K562 (cell line): Measurements from ENCODE around the gene DUSP5. TPM values are rescaled to one million over a fixed set of nuclear protein-coding genes. Genes with fewer than 3 reads are reported as not detected.

Source experiments
- ATAC-seq: fragments of 200-7000 bp; cut with Tn5 transposase; 3 replicates; pipeline ENCODE4 v1.9.1; 2020; ENCODE audit warnings: moderate library complexity
- BruUV-seq: library from RNA; stranded (reverse); fragments of 400-500 nt; replicated peaks from 2 replicates; lab custom pipeline; 2021; lab: Mats Ljungman, UMichigan
- CTCF ChIA-PET: fragments of 300-600 bp; formaldehyde crosslinking; extraction: SDS; loops from one replicate; lab custom pipeline; 2021; ENCODE audit warnings: low intra/inter-chr PET ratio; lab: Yijun Ruan, JAX
- POLR2A ChIA-PET: fragments of 300-600, 350-650 bp; sonication (Branson Sonifier 250); formaldehyde crosslinking; extraction: SDS; loops from one replicate; lab custom pipeline; 2021; ENCODE audit warnings: antibody characterized with exemption, inconsistent platforms; lab: Yijun Ruan, JAX
- DNase-seq, 4 experiments: peaks; one replicate each; pipeline versions ENCODE4 v3.0.0 to v3.0.0-alpha.2; 2011 to 2018; ENCODE audit warnings: low spot score in 3 of 4, mixed read lengths in 3 of 4; ENCODE audit errors: extremely low read depth in 1 of 4
- FAIRE-seq: peaks from 2 replicates; lab custom pipeline; 2011; peaks lifted over from hg19 to GRCh38; lab: Jason Lieb, UNC
- H2AFZ ChIP-seq: 2 replicates; pipeline ENCODE4 v1.6.0; 2011; ENCODE audit warnings: low read depth, low read length, control low read depth, inconsistent platforms
- H3K27ac ChIP-seq: fragments of 200-600 bp; 3 replicates; pipeline ENCODE4 v1.8.0; 2011; ENCODE audit warnings: low read depth, mild to moderate bottlenecking, control low read depth, inconsistent platforms, low read length, moderate library complexity, mixed read lengths; ENCODE audit errors: extremely low read depth
- H3K27me3 ChIP-seq, 2 experiments: fragments of 300-600 bp in 1 of 2; 2 replicates in 1 of 2; 3 replicates in 1 of 2; pipeline versions ENCODE4 v1.6.0 to v1.8.0; 2011; ENCODE audit warnings: inconsistent platforms in 2 of 2, low read length in 2 of 2, mild to moderate bottlenecking in 1 of 2, mixed read lengths in 1 of 2, moderate library complexity in 1 of 2; ENCODE audit not compliant: control insufficient read depth in 2 of 2, insufficient read depth in 2 of 2
- H3K36me3 ChIP-seq: fragments of 300-600 bp; 3 replicates; pipeline ENCODE4 v1.8.0; 2011; ENCODE audit warnings: mild to moderate bottlenecking, low read length, inconsistent platforms; ENCODE audit not compliant: control insufficient read depth, insufficient read depth
- H3K4me1 ChIP-seq, 2 experiments: fragments of 200-600 bp in 1 of 2; replicated peaks in 1 of 2; 2 replicates in 1 of 2; 3 replicates in 1 of 2; pipeline versions ENCODE4 v1.5.1 to v1.8.0; 2011; ENCODE audit warnings: inconsistent platforms in 2 of 2, low read length in 2 of 2, mild to moderate bottlenecking in 1 of 2, mixed read lengths in 1 of 2, moderate library complexity in 1 of 2; ENCODE audit not compliant: control insufficient read depth in 2 of 2, insufficient read depth in 2 of 2
- H3K4me2 ChIP-seq: 2 replicates; pipeline ENCODE4 v1.6.1; 2011; ENCODE audit warnings: low read length, control low read depth, inconsistent platforms, mixed read lengths; ENCODE audit not compliant: insufficient read depth
- H3K4me3 ChIP-seq: fragments of 200-600 bp; sonication (generic), shearing (Covaris generic); 2 replicates; pipeline ENCODE4 v1.5.1; 2016; ENCODE audit warnings: control low read depth, inconsistent platforms
- H3K79me2 ChIP-seq: fragments of 200-600 bp; 3 replicates; pipeline ENCODE4 v1.8.0; 2011; ENCODE audit warnings: low read length, inconsistent platforms; ENCODE audit not compliant: control insufficient read depth, insufficient read depth
- H3K9ac ChIP-seq, 2 experiments: 2 replicates each; pipeline versions ENCODE4 v1.6.0 to v1.6.1; 2011; ENCODE audit warnings: low read depth in 2 of 2, low read length in 2 of 2, control low read depth in 1 of 2, inconsistent platforms in 1 of 2, mild to moderate bottlenecking in 1 of 2, mixed read lengths in 1 of 2; ENCODE audit not compliant: insufficient read depth in 1 of 2
- H3K9me1 ChIP-seq: one replicate; pipeline ENCODE4 v1.6.0; 2011; ENCODE audit warnings: inconsistent platforms, mild to moderate bottlenecking, low read length, moderate library complexity; ENCODE audit not compliant: control insufficient read depth, insufficient read depth
- H3K9me3 ChIP-seq: replicated peaks from 2 replicates; pipeline ENCODE4 v1.5.1; 2011; ENCODE audit warnings: low read depth, low read length, inconsistent platforms; ENCODE audit not compliant: control insufficient read depth, insufficient read depth
- H4K20me1 ChIP-seq: replicated peaks from 2 replicates; pipeline ENCODE4 v1.6.1; 2011; ENCODE audit warnings: low read length, inconsistent platforms, mixed read lengths; ENCODE audit not compliant: control insufficient read depth, insufficient read depth
- CTCF ChIP-seq, 3 experiments: IDR thresholded peaks in 2 of 3; conservative IDR thresholded peaks in 1 of 3; 2 replicates each; pipeline ENCODE4 v1.5.1; 2011 to 2012; ENCODE audit warnings: low read length in 3 of 3, mild to moderate bottlenecking in 3 of 3, control low read depth in 2 of 3, improper control_type of control experiment in 1 of 3, inconsistent platforms in 1 of 3, low read depth in 1 of 3, mixed read lengths in 1 of 3, moderate library complexity in 1 of 3; ENCODE audit not compliant: insufficient read depth in 2 of 3
- DEAF1 ChIP-seq: fragments of 450-650 bp; formaldehyde crosslinking; IDR thresholded peaks from 2 replicates; pipeline ENCODE4 v1.4.0; 2020; ENCODE audit warnings: mild to moderate bottlenecking, moderate library complexity
- EWSR1 ChIP-seq: fragments of 450-650 bp; IDR thresholded peaks from 2 replicates; pipeline ENCODE4 v1.6.1; 2018; ENCODE audit warnings: borderline replicate concordance, mild to moderate bottlenecking, low read depth, moderate library complexity; ENCODE audit not compliant: partially characterized antibody
- RFX1 ChIP-seq: fragments of 450-650 bp; IDR thresholded peaks from 2 replicates; pipeline ENCODE4 v1.6.1; 2016; ENCODE audit warnings: mild to moderate bottlenecking, moderate library complexity
- SMAD3 ChIP-seq: fragments of 450-650 bp; formaldehyde crosslinking; conservative IDR thresholded peaks from 2 replicates; pipeline ENCODE4 v1.4.0; 2020; ENCODE audit warnings: mild to moderate bottlenecking
- SMC3 ChIP-seq: conservative IDR thresholded peaks from 2 replicates; pipeline ENCODE4 v1.6.1; 2011; ENCODE audit warnings: low read depth, low read length, improper control_type of control experiment; ENCODE audit not compliant: insufficient read depth
- ZNF24 ChIP-seq: fragments of 450-650 bp; IDR thresholded peaks from 2 replicates; pipeline ENCODE4 v1.6.1; 2016
- WGBS: fragments of 100-300 bp; shearing (Covaris generic); methylation state at CpG from one replicate; pipeline ENCODE4 v1.1.6; 2016; ENCODE audit warnings: low coverage, mixed read lengths; ENCODE audit not compliant: insufficient coverage; ENCODE audit errors: missing lambda C conversion rate; 5-methylcytosine and 5-hydroxymethylcytosine counted together
- in situ Hi-C: fragments of 300-500 bp; cut with MboI; formaldehyde crosslinking; loops from 4 replicates; pipeline ENCODE4 v1.15.0; 2018; ENCODE audit warnings: inconsistent platforms, mixed read lengths
- intact Hi-C: fragments of 100-400 bp; cut with micrococcal nuclease; formaldehyde crosslinking; loops from 2 replicates; pipeline ENCODE4 v1.14.2; 2022
- polyA plus RNA-seq, 8 experiments: library from polyadenylated mRNA; depleted of rRNA in 4 of 8; stranded (reverse) in 5 of 8; unstranded in 3 of 8; fragments of >200 nt; fragmentation: Nextera tagmentation in 2 of 8; fragmentation: Illumina TruSeq in 1 of 8; extraction: Ambion mirVana in 2 of 8; extraction: Trizol in 1 of 8; gene quantifications; 2 replicates each; pipeline versions ENCODE4 v1.2.1 to v1.2.3, GENCODE V29; 2011 to 2014; ENCODE audit warnings: inconsistent platforms in 1 of 8, missing spikeins in 1 of 8
- total RNA-seq, 7 experiments: library from RNA; depleted of rRNA in 6 of 7; stranded (reverse); fragments of >200 nt in 6 of 7; fragmentation: Illumina TruSeq in 2 of 7; extraction: Trizol in 2 of 7; gene quantifications; 2 replicates each; pipeline versions ENCODE4 v1.2.1 to v1.2.3, GENCODE V29; 2011 to 2021; ENCODE audit warnings: low replicate concordance in 1 of 7

The DUSP5 gene
- total and polyA plus RNA-seq, 9 of the 15 experiments (the other 6 are each of a cell fraction or from before 2014, with no cell fraction given), result 0.49 to 3.4 (median 2.0) TPM

- H3K4me3 ChIP-seq, result no peak overlapping the region
- no peaks in the 10 kb centered on the region for H3K9me3 ChIP-seq
- no TSS peak for BruUV-seq
- FAIRE-seq (no peak), DNase-seq (no peak)
- no peak overlapping the region for H3K4me2 ChIP-seq
- H2AFZ ChIP-seq, result no peak overlapping the region
- H3K4me1 ChIP-seq, result no peaks in the 10 kb centered on the region
- POLR2A ChIA-PET, result interaction anchor here (0.9 kb wide), 1 partner anchor 193 kb away, joined by 6 read pairs; no protein-coding TSS in a partner anchor
- H3K9me1 ChIP-seq, result no peaks in the 10 kb centered on the region
- H3K9ac ChIP-seq, result no peak overlapping the region
- H3K79me2 ChIP-seq, result no peaks in the 10 kb centered on the region
- H3K36me3 ChIP-seq, result no peaks in the 10 kb centered on the region
- WGBS, result 3% methylated on average over 4 of the region's 7 CpGs
- TF ChIP-seq ZNF24 (peak; percentile 86), SMAD3 (no peak), RFX1 (0 out of 2 replicates have a peak, but pooled peaks have one; percentile 0)
- TF ChIP-seq, all 486 proteins: peak for 2
- in situ Hi-C loops (loop anchor here (25.0 kb wide), 1 partner anchor 409 kb away; no protein-coding TSS in a partner anchor), intact Hi-C loops (loop anchor here (1.0 kb wide), 2 partner anchors 192 to 235 kb away; no protein-coding TSS in a partner anchor)
- no peak overlapping the region for H3K27ac ChIP-seq
- no peaks in the 10 kb centered on the region; a peak in 2 of 5 replicates for H3K27me3 ChIP-seq
- no peaks in the 10 kb centered on the region for H4K20me1 ChIP-seq
- CTCF ChIA-PET, result interaction anchor here (0.8 to 1.8 kb wide), 3 partner anchors 8 to 240 kb away, joined by 3 to 10 read pairs (median 3); no protein-coding TSS in a partner anchor
- no peak for ATAC-seq
Measured at GRCh38 chr10:110546499-110547110, 48.9 kb downstream of the DUSP5 start.

- in situ Hi-C loops, result loop anchor here (25.0 kb wide), 1 partner anchor 410 kb away; no protein-coding TSS in a partner anchor
- TF ChIP-seq DEAF1 (peak; percentile 49; the same call in 1 of the 2 replicates), SMC3 (peak; percentile 56), CTCF (IDR thresholded peaks at IDR 0.05 in 2 of 3, conservative IDR thresholded peaks at IDR 0.05 in 1 of 3; ENCODE audit: insufficient read depth in 2 of 3, low read depth in 1 of 3, low read length in 3 of 3) (peak; percentile 61 to 77 (median 67)), EWSR1 (no peak)
Measured at GRCh38 chr10:110547139-110547761, 49.5 kb downstream of the DUSP5 start.

More at GRCh38 chr10:110547139-110547761, 49.5 kb downstream of the DUSP5 start:
- no peaks in the 10 kb centered on the region for H3K9me3 ChIP-seq
- no peak overlapping the region for H3K4me3 ChIP-seq
- H4K20me1 ChIP-seq, result no peaks in the 10 kb centered on the region
- DNase-seq (peak; percentile 54 to 57 (median 55)), FAIRE-seq (peak; percentile 96), ATAC-seq (peak; percentile 75)
- ChIA-PET POLR2A (interaction anchor here (0.9 kb wide), 1 partner anchor 194 kb away, joined by 6 read pairs; no protein-coding TSS in a partner anchor), CTCF (interaction anchor here (0.6 to 1.8 kb wide), 5 partner anchors 9 to 240 kb away, joined by 3 to 10 read pairs (median 3); no protein-coding TSS in a partner anchor)
- H3K79me2 ChIP-seq, result no peaks in the 10 kb centered on the region
- 0% methylated on average over 8 of the region's 8 CpGs for WGBS
- H2AFZ ChIP-seq, result no peak overlapping the region
- H3K9me1 ChIP-seq, result no peaks in the 10 kb centered on the region
- no TSS peak for BruUV-seq
- no peaks in the 10 kb centered on the region for H3K36me3 ChIP-seq
- intact Hi-C loops, result loop anchor here (1.0 kb wide), 2 partner anchors 193 to 236 kb away; no protein-coding TSS in a partner anchor
- no peak overlapping the region for H3K4me2 ChIP-seq
- H3K4me1 ChIP-seq, result no peaks in the 10 kb centered on the region
- H3K27me3 ChIP-seq, result no peaks in the 10 kb centered on the region; a peak in 2 of 5 replicates
- H3K9ac ChIP-seq, result no peak overlapping the region
- no peak overlapping the region for H3K27ac ChIP-seq
